Sigmoid colon (tissue), 7 donors: ENCODE results near the gene SLCO3A1. TPM values are rescaled to one million over a fixed set of nuclear protein-coding genes. Genes with fewer than 3 reads are reported as not detected.
A peak's percentile ranks its signal among the peaks of the same experiment; 100 is the strongest.

Source experiments
- DNase-seq: peaks from one replicate; pipeline ENCODE4 v3.0.0-alpha.2; 2019
- H3K27ac ChIP-seq, 4 donors: fragments of 200-600 bp; sonication (generic); one replicate each; pipeline ENCODE4 v1.5.1; 2016 to 2019; ENCODE audit warnings: mild to moderate bottlenecking in 1 of 4
- H3K27me3 ChIP-seq, 3 donors: fragments of 200-600 bp; sonication (generic); one replicate each; pipeline ENCODE4 v1.5.1; 2019; ENCODE audit warnings: mild to moderate bottlenecking in 1 of 3
- H3K36me3 ChIP-seq, 4 donors: fragments of 200-600 bp; sonication (generic); one replicate each; pipeline ENCODE4 v1.5.1; 2016 to 2019
- H3K4me1 ChIP-seq, 4 donors: fragments of 200-600 bp; sonication (generic); one replicate each; pipeline ENCODE4 v1.5.1; 2017 to 2019
- H3K4me3 ChIP-seq, 4 donors: fragments of 200-600 bp; sonication (generic); one replicate each; pipeline ENCODE4 v1.5.1; 2017 to 2019; ENCODE audit warnings: mild to moderate bottlenecking in 2 of 4, moderate library complexity in 1 of 4
- H3K9me3 ChIP-seq, 4 donors: fragments of 200-600 bp in 3 of 4; sonication (generic) in 3 of 4; one replicate each; pipeline versions ENCODE4 v1.5.1 to v1.6.1; 2013 to 2019
- CTCF ChIP-seq, 4 experiments: fragments of 450-650 bp in 3 of 4; fragments of 200-600 bp in 1 of 4; IDR thresholded peaks; one replicate each; pipeline ENCODE4 v1.5.1; 2016 to 2019; ENCODE audit warnings: antibody characterized with exemption in 4 of 4, mild to moderate bottlenecking in 3 of 4, moderate library complexity in 2 of 4
- EP300 ChIP-seq, 4 donors: sonication (generic); formaldehyde crosslinking; IDR thresholded peaks; one replicate each; pipeline ENCODE4 v1.6.1; 2017; ENCODE audit warnings: antibody characterized with exemption in 4 of 4
- POLR2A ChIP-seq, 2 donors: fragments of 450-650 bp; IDR thresholded peaks; one replicate each; pipeline ENCODE4 v1.6.1; 2016; ENCODE audit warnings: antibody characterized with exemption in 2 of 2, mild to moderate bottlenecking in 2 of 2, moderate library complexity in 2 of 2
- POLR2AphosphoS5 ChIP-seq, 4 donors: sonication (generic); formaldehyde crosslinking; IDR thresholded peaks; one replicate each; pipeline ENCODE4 v1.6.1; 2017; ENCODE audit warnings: antibody characterized with exemption in 4 of 4
- WGBS, 2 donors: extraction: QIAGEN DNeasy Blood & Tissue Kit; methylation state at CpG; one replicate each; pipeline ENCODE4 v1.1.7; 2013; 5-methylcytosine and 5-hydroxymethylcytosine counted together
- intact Hi-C: fragments of 100-400 bp; cut with DNase I; formaldehyde crosslinking; loops from one replicate; pipeline ENCODE4 v1.15.1; 2023
- polyA plus RNA-seq, 3 donors: library from polyadenylated mRNA; stranded (reverse); fragments of 200-250 nt; gene quantifications; one replicate each; pipeline ENCODE4 v1.2.3, GENCODE V29; 2013
- total RNA-seq, 4 donors: library from RNA; depleted of rRNA; stranded (reverse); fragments of >200 nt; gene quantifications; one replicate each; pipeline ENCODE4 v1.1.0, GENCODE V29; 2016
- donor health status: healthy with polysubstance abuse.
- donor health status: Bipolar disorder and iron deficiency.
- donor health status: healthy.

The SLCO3A1 gene
- total and polyA plus RNA-seq, 7 donors = 1.4 to 10.5 (median 4.6) TPM

GRCh38 chr15:92111751-92112150 lies 258.2 kb downstream of the SLCO3A1 start:
- intact Hi-C loops = no loop called here
- DNase-seq = no peak
- H3K27me3 ChIP-seq = no peaks in the 10 kb centered on the region
- no peak overlapping the region for H3K4me3 ChIP-seq
- H3K36me3 ChIP-seq = no peaks in the 10 kb centered on the region
- WGBS, 2 donors = 94 to 96% methylated on average over 1 of the region's 1 CpG
- TF ChIP-seq POLR2A (IDR thresholded peaks at IDR 0.05) = no peak
- no peak for TF ChIP-seq EP300 (IDR thresholded peaks at IDR 0.05)
- TF ChIP-seq POLR2AphosphoS5 (IDR thresholded peaks at IDR 0.05) = no peak
- TF ChIP-seq CTCF (IDR thresholded peaks at IDR 0.05) = no peak
- no peaks in the 10 kb centered on the region for H3K9me3 ChIP-seq
- H3K27ac ChIP-seq = no peak overlapping the region
- H3K4me1 ChIP-seq = no peaks in the 10 kb centered on the region

- TF ChIP-seq EP300 (IDR thresholded peaks at IDR 0.05) (no peak), POLR2A (IDR thresholded peaks at IDR 0.05) (no peak), POLR2AphosphoS5 (IDR thresholded peaks at IDR 0.05) (no peak), CTCF (IDR thresholded peaks at IDR 0.05) (no peak)
- Histone ChIP-seq H3K27me3 (no peaks in the 10 kb centered on the region), H3K4me3 (no peak overlapping the region), H3K27ac (no peak overlapping the region), H3K9me3 (no peaks in the 10 kb centered on the region), H3K4me1 (peaks cover 0 to 1% (median 0%) of the 10 kb centered on the region in 4 donors), H3K36me3 (no peaks in the 10 kb centered on the region)
- WGBS, 2 donors = 74 to 82% methylated on average over 3 of the region's 3 CpGs
- DNase-seq = peak; percentile 45
- intact Hi-C loops = no loop called here
Measured at GRCh38 chr15:92112180-92112579, 258.7 kb downstream of the SLCO3A1 start.

- DNase-seq = no peak
- no peak for TF ChIP-seq POLR2AphosphoS5 (IDR thresholded peaks at IDR 0.05)
- TF ChIP-seq CTCF (IDR thresholded peaks at IDR 0.05) = no peak
- TF ChIP-seq POLR2A (IDR thresholded peaks at IDR 0.05) = no peak
- no peak for TF ChIP-seq EP300 (IDR thresholded peaks at IDR 0.05)
- no peaks in the 10 kb centered on the region for H3K9me3 ChIP-seq
- H3K27me3 ChIP-seq = no peaks in the 10 kb centered on the region
- intact Hi-C loops = no loop called here
- H3K36me3 ChIP-seq = no peaks in the 10 kb centered on the region
- H3K4me1 ChIP-seq = peaks cover 0 to 6% (median 0%) of the 10 kb centered on the region in 4 donors
- no peak overlapping the region for H3K4me3 ChIP-seq
- no peak overlapping the region for H3K27ac ChIP-seq
- 90 to 96% methylated on average over 3 of the region's 3 CpGs for WGBS, 2 donors
Measured at GRCh38 chr15:92112711-92113110, 259.2 kb downstream of the SLCO3A1 start.

- DNase-seq = no peak
- 83 to 88% methylated on average over 3 of the region's 3 CpGs for WGBS, 2 donors
- Histone ChIP-seq H3K4me3 (no peak overlapping the region), H3K27ac (no peak overlapping the region), H3K36me3 (no peaks in the 10 kb centered on the region), H3K27me3 (no peaks in the 10 kb centered on the region), H3K9me3 (no peaks in the 10 kb centered on the region), H3K4me1 (peaks cover 0 to 7% (median 0%) of the 10 kb centered on the region in 4 donors)
- intact Hi-C loops = no loop called here
- TF ChIP-seq CTCF (IDR thresholded peaks at IDR 0.05) (no peak), EP300 (IDR thresholded peaks at IDR 0.05) (no peak), POLR2AphosphoS5 (IDR thresholded peaks at IDR 0.05) (no peak), POLR2A (IDR thresholded peaks at IDR 0.05) (no peak)
Measured at GRCh38 chr15:92113832-92114231, 260.3 kb downstream of the SLCO3A1 start.

- Histone ChIP-seq H3K9me3 (no peaks in the 10 kb centered on the region), H3K4me1 (peaks cover 0 to 7% (median 0%) of the 10 kb centered on the region in 4 donors), H3K36me3 (no peaks in the 10 kb centered on the region), H3K27me3 (no peaks in the 10 kb centered on the region), H3K27ac (no peak overlapping the region), H3K4me3 (no peak overlapping the region)
- TF ChIP-seq EP300 (IDR thresholded peaks at IDR 0.05) (no peak), CTCF (IDR thresholded peaks at IDR 0.05) (no peak), POLR2AphosphoS5 (IDR thresholded peaks at IDR 0.05) (no peak), POLR2A (IDR thresholded peaks at IDR 0.05) (no peak)
- no peak for DNase-seq
- 94 to 97% methylated on average over 1 of the region's 1 CpG for WGBS, 2 donors
- intact Hi-C loops = no loop called here
Measured at GRCh38 chr15:92115834-92116233, 262.3 kb downstream of the SLCO3A1 start.
